ENCODE results near the gene SETD4. TPM values are rescaled to one million over a fixed set of nuclear protein-coding genes. Genes with fewer than 3 reads are reported as not detected.
A peak's percentile ranks its signal among the peaks of the same experiment; 100 is the strongest.

Gene SETD4
- polyA plus RNA-seq, 1 experiment: 13.7 TPM

- H3K27me3 ChIP-seq (ENCODE audit: control insufficient read depth, insufficient read depth, low read length): no peaks in the 10 kb centered on the region
- DNase-seq (ENCODE audit: low read depth): no peak
- ChIA-PET CTCF (interaction anchor here (1.2 kb wide), 1 partner anchor 10 kb away, joined by 3 read pairs; no protein-coding TSS in a partner anchor), POLR2A (no interaction called here)
- peaks cover 16% of the 10 kb centered on the region for H3K36me3 ChIP-seq (ENCODE audit: control insufficient read depth, insufficient read depth, low read length)
- H3K4me3 ChIP-seq (ENCODE audit: low read depth, low read length): no peak overlapping the region
- TF ChIP-seq CTCF (IDR thresholded peaks at IDR 0.05; ENCODE audit: insufficient read depth, low read depth, low read length): no peak
Observed at GRCh38 chr21:36047139-36047538, 13.2 kb downstream of the SETD4 start.

GRCh38 chr21:36045993-36046392 is 14.3 kb downstream of the SETD4 start:
- Histone ChIP-seq H3K4me3 (ENCODE audit: low read depth, low read length) (no peak overlapping the region), H3K27me3 (ENCODE audit: control insufficient read depth, insufficient read depth, low read length) (no peaks in the 10 kb centered on the region), H3K36me3 (ENCODE audit: control insufficient read depth, insufficient read depth, low read length) (peaks cover 17% of the 10 kb centered on the region)
- no peak for DNase-seq (ENCODE audit: low read depth)
- ChIA-PET POLR2A (no interaction called here), CTCF (no interaction called here)
- TF ChIP-seq CTCF (IDR thresholded peaks at IDR 0.05; ENCODE audit: insufficient read depth, low read depth, low read length): no peak

GRCh38 chr21:36044056-36044455 is 16.3 kb downstream of the SETD4 start:
- POLR2A ChIA-PET: no interaction called here
- H3K36me3 ChIP-seq (ENCODE audit: control insufficient read depth, insufficient read depth, low read length): peaks cover 17% of the 10 kb centered on the region
- CTCF ChIA-PET: interaction anchor here (1.0 kb wide), 1 partner anchor 69 kb away, joined by 3 read pairs; no protein-coding TSS in a partner anchor
- H3K4me3 ChIP-seq (ENCODE audit: low read depth, low read length): no peak overlapping the region
- H3K27me3 ChIP-seq (ENCODE audit: control insufficient read depth, insufficient read depth, low read length): no peaks in the 10 kb centered on the region
- TF ChIP-seq CTCF (IDR thresholded peaks at IDR 0.05; ENCODE audit: insufficient read depth, low read depth, low read length): no peak
- peak; percentile 72 for DNase-seq (ENCODE audit: low read depth)

GRCh38 chr21:36041910-36042309 is 18.4 kb downstream of the SETD4 start:
- Histone ChIP-seq H3K36me3 (ENCODE audit: control insufficient read depth, insufficient read depth, low read length) (peaks cover 18% of the 10 kb centered on the region), H3K4me3 (ENCODE audit: low read depth, low read length) (no peak overlapping the region), H3K27me3 (ENCODE audit: control insufficient read depth, insufficient read depth, low read length) (no peaks in the 10 kb centered on the region)
- ChIA-PET CTCF (interaction anchor here (0.6 to 1.5 kb wide), 4 partner anchors 11 to 1016 kb away, joined by 3 to 4 read pairs (median 3); no protein-coding TSS in a partner anchor), POLR2A (no interaction called here)
- no peak for TF ChIP-seq CTCF (IDR thresholded peaks at IDR 0.05; ENCODE audit: insufficient read depth, low read depth, low read length)
- no peak for DNase-seq (ENCODE audit: low read depth)

GRCh38 chr21:36040389-36040788 is 19.9 kb downstream of the SETD4 start:
- no peak for TF ChIP-seq CTCF (IDR thresholded peaks at IDR 0.05; ENCODE audit: insufficient read depth, low read depth, low read length)
- ChIA-PET CTCF (interaction anchor here (1.5 to 1.6 kb wide), 3 partner anchors 10 to 12 kb away, joined by 3 to 6 read pairs (median 4); no protein-coding TSS in a partner anchor), POLR2A (no interaction called here)
- no peak overlapping the region for H3K4me3 ChIP-seq (ENCODE audit: low read depth, low read length)
- no peaks in the 10 kb centered on the region for H3K27me3 ChIP-seq (ENCODE audit: control insufficient read depth, insufficient read depth, low read length)
- peaks cover 16% of the 10 kb centered on the region for H3K36me3 ChIP-seq (ENCODE audit: control insufficient read depth, insufficient read depth, low read length)
- DNase-seq (ENCODE audit: low read depth): no peak
